ENCODE measurements around the gene SKI. TPM values are rescaled to one million over a fixed set of nuclear protein-coding genes. Genes with fewer than 3 reads are reported as not detected.

The SKI gene
- total and polyA plus RNA-seq, 2 donors (not counting 1 experiment from before 2014, with no cell fraction given), result 14.9 to 74.9 TPM

DNA sequence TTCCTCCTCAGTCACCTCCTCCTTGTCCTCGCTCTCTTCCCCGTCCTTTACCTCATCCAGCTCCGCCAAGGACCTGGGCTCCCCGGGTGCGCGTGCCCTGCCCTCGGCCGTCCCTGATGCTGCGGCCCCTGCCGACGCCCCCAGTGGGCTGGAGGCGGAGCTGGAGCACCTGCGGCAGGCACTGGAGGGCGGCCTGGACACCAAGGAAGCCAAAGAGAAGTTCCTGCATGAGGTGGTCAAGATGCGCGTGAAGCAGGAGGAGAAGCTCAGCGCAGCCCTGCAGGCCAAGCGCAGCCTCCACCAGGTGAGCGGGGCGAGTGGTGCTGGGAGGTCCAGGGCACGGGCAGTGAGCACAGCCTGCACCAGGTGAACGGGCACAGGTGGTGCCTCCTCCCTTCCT is 76.2 kb downstream of the SKI start:
- Histone ChIP-seq H3K79me2 (ENCODE audit: control insufficient read depth, insufficient read depth, low read length) (peaks cover 46% of the 10 kb centered on the region), H3K9me3 (ENCODE audit: control extremely low read depth in 1 of 3, control insufficient read depth in 2 of 3, insufficient read depth in 1 of 3, low read length in 2 of 3) (no peaks in the 10 kb centered on the region), H3K27ac (ENCODE audit: low read length in 2 of 2) (no peak overlapping the region), H3K9ac (ENCODE audit: low read length) (no peak overlapping the region), H3K27me3 (replicated peaks in 1 of 4; ENCODE audit: control extremely low read depth in 1 of 4, control insufficient read depth in 3 of 4, insufficient read depth in 4 of 4, low read length in 3 of 4) (no peaks in the 10 kb centered on the region), H4K20me1 (ENCODE audit: control insufficient read depth, insufficient read depth, low read length, poor library complexity, severe bottlenecking) (peaks cover 5% of the 10 kb centered on the region), H3K4me2 (replicated peaks; ENCODE audit: low read depth, low read length, poor library complexity, severe bottlenecking) (no peak overlapping the region), H3K4me3 (ENCODE audit: control extremely low read depth in 1 of 5, extremely low read depth in 1 of 5, insufficient read depth in 1 of 5, low read depth in 2 of 5, low read length in 4 of 5) (no peak overlapping the region), H3K4me1 (ENCODE audit: control insufficient read depth in 2 of 2, insufficient read depth in 2 of 2, low read length in 2 of 2) (peaks cover 25 to 40% of the 10 kb centered on the region in 2 donors), H3K36me3 (replicated peaks in 1 of 2; ENCODE audit: control extremely low read depth in 1 of 2, control insufficient read depth in 1 of 2, extremely low read depth in 1 of 2, insufficient read depth in 2 of 2, low read length in 1 of 2) (peaks cover 0 to 49% of the 10 kb centered on the region in 2 experiments), H2AFZ (ENCODE audit: insufficient read depth, low read depth, low read length, poor library complexity, severe bottlenecking) (no peak overlapping the region)
- no peaks in the 10 kb centered on the region for H3K27me3 Mint-ChIP-seq
- no peak overlapping the region for H3K4me3 Mint-ChIP-seq
- WGBS (ENCODE audit: insufficient coverage), result 99% methylated on average over 22 of the region's 22 CpGs
- peaks cover 44% of the 10 kb centered on the region for H3K4me1 Mint-ChIP-seq
- ChIA-PET CTCF (no interaction called here), POLR2A (no interaction called here)
- intact Hi-C loops (cut with micrococcal nuclease), result no loop called here
- ATAC-seq (ENCODE audit: low read depth), result no peak
- H3K9me3 Mint-ChIP-seq (ENCODE audit: insufficient read depth), result no peaks in the 10 kb centered on the region
- no peak for TF ChIP-seq EZH2 (IDR thresholded peaks at IDR 0.05; ENCODE audit: borderline replicate concordance, insufficient read depth, low read depth, low read length, poor library complexity, severe bottlenecking)
- TF ChIP-seq, protein P1, sequence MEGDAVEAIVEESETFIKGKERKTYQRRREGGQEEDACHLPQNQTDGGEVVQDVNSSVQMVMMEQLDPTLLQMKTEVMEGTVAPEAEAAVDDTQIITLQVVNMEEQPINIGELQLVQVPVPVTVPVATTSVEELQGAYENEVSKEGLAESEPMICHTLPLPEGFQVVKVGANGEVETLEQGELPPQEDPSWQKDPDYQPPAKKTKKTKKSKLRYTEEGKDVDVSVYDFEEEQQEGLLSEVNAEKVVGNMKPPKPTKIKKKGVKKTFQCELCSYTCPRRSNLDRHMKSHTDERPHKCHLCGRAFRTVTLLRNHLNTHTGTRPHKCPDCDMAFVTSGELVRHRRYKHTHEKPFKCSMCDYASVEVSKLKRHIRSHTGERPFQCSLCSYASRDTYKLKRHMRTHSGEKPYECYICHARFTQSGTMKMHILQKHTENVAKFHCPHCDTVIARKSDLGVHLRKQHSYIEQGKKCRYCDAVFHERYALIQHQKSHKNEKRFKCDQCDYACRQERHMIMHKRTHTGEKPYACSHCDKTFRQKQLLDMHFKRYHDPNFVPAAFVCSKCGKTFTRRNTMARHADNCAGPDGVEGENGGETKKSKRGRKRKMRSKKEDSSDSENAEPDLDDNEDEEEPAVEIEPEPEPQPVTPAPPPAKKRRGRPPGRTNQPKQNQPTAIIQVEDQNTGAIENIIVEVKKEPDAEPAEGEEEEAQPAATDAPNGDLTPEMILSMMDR (IDR thresholded peaks at IDR 0.05), result no peak
- DNase-seq, result no peak
- no peak overlapping the region for H3K27ac Mint-ChIP-seq

GRCh38 chr1:2304921-2305681 is 77.0 kb downstream of the SKI start:
- CTCF ChIA-PET, result no interaction called here
- Histone ChIP-seq H3K9me3 (ENCODE audit: control extremely low read depth in 1 of 3, control insufficient read depth in 2 of 3, insufficient read depth in 1 of 3, low read length in 2 of 3) (no peaks in the 10 kb centered on the region), H3K4me2 (replicated peaks; ENCODE audit: low read depth, low read length, poor library complexity, severe bottlenecking) (no peak overlapping the region), H3K4me3 (ENCODE audit: control extremely low read depth in 1 of 5, extremely low read depth in 1 of 5, insufficient read depth in 1 of 5, low read depth in 2 of 5, low read length in 4 of 5) (no peak overlapping the region), H3K9ac (ENCODE audit: low read length) (no peak overlapping the region), H3K4me1 (ENCODE audit: control insufficient read depth in 2 of 2, insufficient read depth in 2 of 2, low read length in 2 of 2) (peaks cover 17 to 32% of the 10 kb centered on the region in 2 donors), H3K36me3 (replicated peaks in 1 of 2; ENCODE audit: control extremely low read depth in 1 of 2, control insufficient read depth in 1 of 2, extremely low read depth in 1 of 2, insufficient read depth in 2 of 2, low read length in 1 of 2) (peaks cover 0 to 49% of the 10 kb centered on the region in 2 experiments), H3K27me3 (replicated peaks in 1 of 4; ENCODE audit: control extremely low read depth in 1 of 4, control insufficient read depth in 3 of 4, insufficient read depth in 4 of 4, low read length in 3 of 4) (no peaks in the 10 kb centered on the region), H3K27ac (ENCODE audit: low read length in 2 of 2) (no peak overlapping the region), H2AFZ (ENCODE audit: insufficient read depth, low read depth, low read length, poor library complexity, severe bottlenecking) (no peak overlapping the region), H3K79me2 (ENCODE audit: control insufficient read depth, insufficient read depth, low read length) (peaks cover 38% of the 10 kb centered on the region), H4K20me1 (ENCODE audit: control insufficient read depth, insufficient read depth, low read length, poor library complexity, severe bottlenecking) (no peaks in the 10 kb centered on the region)
- ATAC-seq (ENCODE audit: low read depth) (no peak), DNase-seq (no peak)
- Mint-ChIP-seq H3K4me1 (peaks cover 38% of the 10 kb centered on the region), H3K9me3 (ENCODE audit: insufficient read depth) (no peaks in the 10 kb centered on the region), H3K27ac (no peak overlapping the region), H3K4me3 (no peak overlapping the region), H3K27me3 (no peaks in the 10 kb centered on the region)
- POLR2A ChIA-PET, result no interaction called here
- 96% methylated on average over 27 of the region's 49 CpGs for WGBS (ENCODE audit: insufficient coverage)
- TF ChIP-seq, protein P1 (IDR thresholded peaks at IDR 0.05), result no peak
- no peak for TF ChIP-seq EZH2 (IDR thresholded peaks at IDR 0.05; ENCODE audit: borderline replicate concordance, insufficient read depth, low read depth, low read length, poor library complexity, severe bottlenecking)
- intact Hi-C loops (cut with micrococcal nuclease), result no loop called here

Measured in B cell (primary cell).